ENCODE measurements around the gene ELOVL5. TPM values are rescaled to one million over a fixed set of nuclear protein-coding genes. Genes with fewer than 3 reads are reported as not detected.

Gene ELOVL5
- total RNA-seq, 4 donors from 2014 or later, result 58.4 to 97.0 (median 69.7) TPM

DNA sequence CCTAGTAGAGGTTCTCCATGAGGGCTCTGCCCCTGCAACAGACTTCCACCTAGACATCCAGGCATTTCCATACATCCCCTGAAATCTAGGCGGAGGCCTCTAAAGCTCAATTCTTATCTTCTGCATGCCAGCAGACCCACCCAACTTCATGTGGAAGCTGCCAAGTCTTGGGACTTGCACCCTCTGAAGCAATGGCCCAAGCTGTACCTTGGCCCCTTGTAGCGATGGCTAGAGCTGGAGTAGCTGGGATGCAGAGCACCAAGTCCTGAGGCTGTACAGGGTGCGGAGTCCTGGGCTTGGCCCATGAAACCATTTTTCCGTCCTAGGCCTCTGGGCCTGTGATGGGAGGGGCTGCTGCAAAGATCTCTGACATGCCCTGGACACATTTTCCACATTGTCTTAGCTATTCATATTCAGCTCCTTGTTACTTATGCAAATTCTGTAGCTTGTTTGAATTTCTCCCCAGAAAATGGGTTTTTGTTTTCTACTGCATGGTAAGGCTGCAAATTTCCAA lies 17.4 kb upstream of the ELOVL5 start:
- 77 to 93% methylated on average over 3 to 4 of the region's 4 CpGs for WGBS, 2 donors
- peaks cover 0 to 4% (median 0%) of the 10 kb centered on the region in 4 donors for H3K9me3 ChIP-seq
- H3K27me3 ChIP-seq, result no peaks in the 10 kb centered on the region
- H3K4me3 ChIP-seq, result no peak overlapping the region
- TF ChIP-seq, protein P1, sequence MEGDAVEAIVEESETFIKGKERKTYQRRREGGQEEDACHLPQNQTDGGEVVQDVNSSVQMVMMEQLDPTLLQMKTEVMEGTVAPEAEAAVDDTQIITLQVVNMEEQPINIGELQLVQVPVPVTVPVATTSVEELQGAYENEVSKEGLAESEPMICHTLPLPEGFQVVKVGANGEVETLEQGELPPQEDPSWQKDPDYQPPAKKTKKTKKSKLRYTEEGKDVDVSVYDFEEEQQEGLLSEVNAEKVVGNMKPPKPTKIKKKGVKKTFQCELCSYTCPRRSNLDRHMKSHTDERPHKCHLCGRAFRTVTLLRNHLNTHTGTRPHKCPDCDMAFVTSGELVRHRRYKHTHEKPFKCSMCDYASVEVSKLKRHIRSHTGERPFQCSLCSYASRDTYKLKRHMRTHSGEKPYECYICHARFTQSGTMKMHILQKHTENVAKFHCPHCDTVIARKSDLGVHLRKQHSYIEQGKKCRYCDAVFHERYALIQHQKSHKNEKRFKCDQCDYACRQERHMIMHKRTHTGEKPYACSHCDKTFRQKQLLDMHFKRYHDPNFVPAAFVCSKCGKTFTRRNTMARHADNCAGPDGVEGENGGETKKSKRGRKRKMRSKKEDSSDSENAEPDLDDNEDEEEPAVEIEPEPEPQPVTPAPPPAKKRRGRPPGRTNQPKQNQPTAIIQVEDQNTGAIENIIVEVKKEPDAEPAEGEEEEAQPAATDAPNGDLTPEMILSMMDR (IDR thresholded peaks at IDR 0.05), result no peak
- TF ChIP-seq EP300 (IDR thresholded peaks at IDR 0.05) (no peak), POLR2A (IDR thresholded peaks at IDR 0.05) (no peak)
- H3K4me1 ChIP-seq, result peaks cover 0 to 7% (median 0%) of the 10 kb centered on the region in 4 donors
- DNase-seq (ENCODE audit: low spot score in 2 of 2), result no peak
- H3K36me3 ChIP-seq, result no peaks in the 10 kb centered on the region
- H3K27ac ChIP-seq, result no peak overlapping the region

DNA sequence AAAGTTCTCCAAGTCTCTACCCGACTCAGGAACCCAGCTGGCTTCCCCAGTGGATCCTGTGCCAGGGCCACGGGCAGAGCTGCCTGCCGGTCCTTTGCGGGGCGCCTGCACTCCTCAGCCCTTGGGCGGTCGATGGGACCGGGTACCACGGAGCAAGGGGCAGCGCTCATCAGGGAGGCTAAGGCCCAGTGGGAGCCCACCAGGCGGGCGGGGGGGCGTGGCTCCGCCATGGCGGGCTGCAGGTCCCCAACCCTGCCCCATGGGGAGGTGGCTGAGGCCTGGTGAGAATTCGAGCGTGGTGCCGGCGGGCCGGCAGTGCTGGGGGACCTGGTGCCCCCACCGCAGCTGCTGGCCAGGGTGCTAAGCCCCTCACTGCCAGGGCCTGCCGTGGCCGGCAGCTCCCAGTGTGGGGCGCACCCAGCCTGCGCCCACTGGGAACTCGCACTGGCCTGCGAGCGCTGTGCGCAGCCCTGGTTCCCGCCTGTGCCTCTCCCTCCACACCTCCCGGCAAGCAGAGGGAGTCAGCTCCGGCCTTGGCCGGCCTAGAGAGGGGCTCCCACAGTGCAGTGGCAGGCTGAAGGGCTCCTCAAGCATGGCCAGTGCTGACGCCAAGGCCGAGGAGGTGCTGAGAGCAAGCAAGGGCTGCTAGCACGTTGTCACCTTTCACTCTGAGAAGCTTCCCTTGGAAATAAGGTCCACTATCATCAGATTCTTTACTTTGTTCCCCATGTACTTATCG lies 14.8 kb upstream of the ELOVL5 start:
- no peak for DNase-seq (ENCODE audit: low spot score in 2 of 2)
- Histone ChIP-seq H3K9me3 (peaks cover 0 to 4% (median 0%) of the 10 kb centered on the region in 4 donors), H3K4me1 (peaks cover 0 to 18% (median 2%) of the 10 kb centered on the region in 4 donors), H3K27ac (no peak overlapping the region), H3K27me3 (no peaks in the 10 kb centered on the region), H3K36me3 (no peaks in the 10 kb centered on the region), H3K4me3 (no peak overlapping the region)
- TF ChIP-seq, protein P1 (IDR thresholded peaks at IDR 0.05), result no peak
- TF ChIP-seq EP300 (IDR thresholded peaks at IDR 0.05), result no peak
- TF ChIP-seq POLR2A (IDR thresholded peaks at IDR 0.05), result no peak
- 97 to 98% methylated on average over 18 to 23 of the region's 37 CpGs for WGBS, 2 donors

DNA sequence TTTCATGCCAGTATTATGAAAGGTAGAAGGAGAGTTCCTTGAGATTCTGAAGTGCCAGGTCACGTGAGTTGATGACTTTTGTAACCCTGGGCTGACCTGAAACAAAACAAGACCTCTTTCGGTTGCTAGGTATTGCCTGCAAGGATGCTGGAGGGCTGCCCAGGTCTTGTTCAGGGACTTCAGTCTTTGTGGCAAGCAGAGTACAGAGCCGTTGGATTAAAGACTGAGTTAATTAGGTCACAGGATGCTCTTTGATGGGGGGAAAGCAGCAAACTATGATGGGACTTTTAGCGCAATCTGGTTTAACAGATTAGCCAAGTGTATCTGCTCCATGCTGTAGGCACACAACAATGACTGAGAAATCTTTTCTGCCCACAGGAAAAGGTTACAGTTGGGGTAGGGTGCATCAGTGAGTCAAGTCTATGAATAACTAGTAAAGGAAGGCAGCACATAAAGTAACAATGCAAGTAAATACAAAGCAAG lies 12.8 kb upstream of the ELOVL5 start:
- WGBS, 2 donors, result 59 to 69% methylated on average over 4 of the region's 4 CpGs
- Histone ChIP-seq H3K4me3 (no peak overlapping the region), H3K9me3 (peaks cover 0 to 1% (median 0%) of the 10 kb centered on the region in 4 donors), H3K4me1 (peaks cover 0 to 24% (median 3%) of the 10 kb centered on the region in 4 donors), H3K27ac (peak overlapping the region in 1 of 4 donors; percentile 98), H3K27me3 (no peaks in the 10 kb centered on the region), H3K36me3 (no peaks in the 10 kb centered on the region)
- TF ChIP-seq EP300 (IDR thresholded peaks at IDR 0.05), result no peak
- no peak for TF ChIP-seq POLR2A (IDR thresholded peaks at IDR 0.05)
- TF ChIP-seq, protein P1 (IDR thresholded peaks at IDR 0.05), result no peak
- no peak for DNase-seq (ENCODE audit: low spot score in 2 of 2)

DNA sequence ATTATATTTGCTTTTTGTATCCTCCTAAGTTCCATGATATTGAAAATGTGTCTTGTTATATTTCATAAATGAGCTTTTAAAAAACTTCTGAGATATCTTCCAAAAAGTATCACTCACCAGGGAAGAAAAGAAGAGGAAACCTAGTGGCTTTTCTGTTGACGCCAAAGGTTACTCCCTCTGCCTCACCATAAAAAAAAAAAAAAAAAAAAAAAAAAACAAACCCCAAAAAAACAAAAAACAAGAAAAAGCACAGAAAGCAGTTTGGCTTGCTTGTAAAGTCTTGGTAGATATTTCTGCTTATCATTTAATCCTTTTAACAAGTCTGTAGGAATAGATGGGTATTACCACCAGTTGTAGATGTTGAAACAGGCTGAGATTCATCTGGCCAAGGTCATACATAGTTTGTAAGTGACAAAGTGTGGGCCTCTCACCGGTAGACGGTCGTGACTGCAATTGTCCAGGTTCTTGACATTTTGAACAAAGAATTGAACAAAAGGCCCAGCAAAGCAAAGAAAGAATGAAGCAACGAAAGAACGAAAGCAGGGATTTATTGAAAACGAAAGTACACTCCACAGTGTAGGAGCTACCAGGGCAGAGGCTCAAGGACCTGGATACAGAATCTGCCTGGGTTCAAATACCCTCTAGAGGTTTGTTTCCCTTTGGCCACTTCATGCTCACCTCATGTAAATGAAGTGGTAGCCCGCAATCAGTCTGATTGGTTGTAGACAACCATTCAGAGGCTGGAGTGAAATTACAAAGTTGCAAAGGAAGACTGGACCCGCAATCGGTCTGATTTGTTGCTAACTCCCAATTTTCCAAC lies 11.6 kb upstream of the ELOVL5 start:
- peak overlapping the region; percentile 90 to 98 (median 96) for H3K27ac ChIP-seq
- WGBS, 2 donors, result 39 to 51% methylated on average over 10 of the region's 10 CpGs
- TF ChIP-seq POLR2A (IDR thresholded peaks at IDR 0.05), result no peak
- no peaks in the 10 kb centered on the region for H3K9me3 ChIP-seq
- DNase-seq (ENCODE audit: low spot score in 2 of 2), result no peak
- no peaks in the 10 kb centered on the region for H3K36me3 ChIP-seq
- H3K4me1 ChIP-seq, result peaks cover 0 to 24% (median 3%) of the 10 kb centered on the region in 4 donors
- no peaks in the 10 kb centered on the region for H3K27me3 ChIP-seq
- H3K4me3 ChIP-seq, result peak overlapping the region; percentile 53 to 80 (median 62)

DNA sequence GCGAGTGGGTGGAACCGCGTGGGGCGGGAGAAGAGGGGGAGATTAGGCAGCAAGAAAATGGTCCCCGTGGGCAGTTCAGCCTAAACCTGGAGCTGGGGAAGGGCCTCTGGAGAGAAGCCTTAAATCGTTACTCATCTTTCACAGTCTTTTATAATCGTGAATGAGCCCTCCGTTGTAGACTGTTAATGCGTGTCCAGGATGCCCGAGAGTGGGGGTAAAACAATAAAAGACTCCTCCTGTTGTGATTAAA lies 11.0 kb upstream of the ELOVL5 start:
- peak overlapping the region; percentile 90 to 98 (median 96) for H3K27ac ChIP-seq
- WGBS, 2 donors, result 1 to 2% methylated on average over 10 of the region's 10 CpGs
- no peaks in the 10 kb centered on the region for H3K36me3 ChIP-seq
- no peaks in the 10 kb centered on the region for H3K27me3 ChIP-seq
- H3K4me1 ChIP-seq, result peaks cover 0 to 24% (median 3%) of the 10 kb centered on the region in 4 donors
- TF ChIP-seq POLR2A (IDR thresholded peaks at IDR 0.05), result no peak
- TF ChIP-seq, protein P1 (IDR thresholded peaks at IDR 0.05), result no peak
- TF ChIP-seq EP300 (IDR thresholded peaks at IDR 0.05), result no peak
- no peak for DNase-seq (ENCODE audit: low spot score in 2 of 2)
- no peaks in the 10 kb centered on the region for H3K9me3 ChIP-seq
- H3K4me3 ChIP-seq, result peak overlapping the region; percentile 53 to 80 (median 62)
